DND-41 (cell line): ENCODE results near the gene TACC3.
A peak's percentile ranks its signal among the peaks of the same experiment; 100 is the strongest.

Experiments
- ATAC-seq: fragments of 200-7000 bp; cut with Tn5 transposase; 3 replicates; pipeline ENCODE4 v1.9.1; 2021; ENCODE audit warnings: low read depth; ENCODE audit not compliant: insufficient read depth
- DNase-seq: peaks from one replicate; pipeline ENCODE4 v3.0.0-alpha.2; 2020
- H2AFZ ChIP-seq: 2 replicates; pipeline ENCODE4 v1.6.0; 2012; ENCODE audit warnings: low read depth, low read length
- H3K27ac ChIP-seq: 2 replicates; pipeline ENCODE4 v1.5.1; 2012; ENCODE audit warnings: low read length, inconsistent platforms
- H3K27me3 ChIP-seq: fragments of 200-600 bp; sonication (generic); 2 replicates; pipeline ENCODE4 v1.6.0; 2012; ENCODE audit warnings: low read length, mild to moderate bottlenecking, inconsistent platforms; ENCODE audit not compliant: insufficient read depth, poor library complexity
- H3K36me3 ChIP-seq: 2 replicates; pipeline ENCODE4 v1.5.1; 2012; ENCODE audit warnings: low read length, inconsistent platforms; ENCODE audit not compliant: insufficient read depth
- H3K4me1 ChIP-seq: 2 replicates; pipeline ENCODE4 v1.5.1; 2012; ENCODE audit warnings: mild to moderate bottlenecking, low read length; ENCODE audit not compliant: insufficient read depth
- H3K4me2 ChIP-seq: 2 replicates; pipeline ENCODE4 v1.6.0; 2012; ENCODE audit warnings: mild to moderate bottlenecking, moderate library complexity, low read length, inconsistent platforms; ENCODE audit not compliant: insufficient read depth
- H3K4me3 ChIP-seq, 2 experiments: fragments of 200-600 bp in 1 of 2; shearing (Covaris generic) in 1 of 2; 2 replicates each; pipeline ENCODE4 v1.5.1; 2012 to 2016; ENCODE audit warnings: inconsistent platforms in 2 of 2, low read length in 2 of 2, mild to moderate bottlenecking in 2 of 2, low read depth in 1 of 2, moderate library complexity in 1 of 2
- H3K79me2 ChIP-seq: 2 replicates; pipeline ENCODE4 v1.6.0; 2012; ENCODE audit warnings: low read length, inconsistent platforms; ENCODE audit not compliant: insufficient read depth
- H3K9ac ChIP-seq: 2 replicates; pipeline ENCODE4 v1.6.0; 2012; ENCODE audit warnings: low read depth, mild to moderate bottlenecking, inconsistent platforms, low read length, moderate library complexity
- H3K9me3 ChIP-seq: 2 replicates; pipeline ENCODE4 v1.5.1; 2012; ENCODE audit warnings: low read length, moderate library complexity, mild to moderate bottlenecking, inconsistent platforms; ENCODE audit not compliant: insufficient read depth, severe bottlenecking
- H4K20me1 ChIP-seq: 2 replicates; pipeline ENCODE4 v1.6.0; 2012; ENCODE audit warnings: low read length; ENCODE audit not compliant: insufficient read depth
- CTCF ChIP-seq: IDR thresholded peaks from 2 replicates; pipeline ENCODE4 v1.5.1; 2012; ENCODE audit warnings: borderline replicate concordance, low read length, moderate library complexity, mild to moderate bottlenecking; ENCODE audit not compliant: poor library complexity, severe bottlenecking; ENCODE audit errors: extremely low read depth
- EZH2 ChIP-seq: IDR thresholded peaks from 3 replicates; pipeline ENCODE4 v1.6.1; 2012; ENCODE audit warnings: borderline replicate concordance, low read depth, mild to moderate bottlenecking, moderate library complexity, low read length, inconsistent platforms; ENCODE audit not compliant: severe bottlenecking

Gene TACC3

GRCh38 chr4:1763550-1764080 lies 42.3 kb downstream of the TACC3 start:
- H3K9ac ChIP-seq = no peak overlapping the region
- no peaks in the 10 kb centered on the region for H3K36me3 ChIP-seq
- no peak overlapping the region for H3K4me2 ChIP-seq
- DNase-seq (no peak), ATAC-seq (no peak)
- peaks cover 3% of the 10 kb centered on the region; the same call in 1 of the 2 replicates for H4K20me1 ChIP-seq
- no peaks in the 10 kb centered on the region for H3K4me1 ChIP-seq
- H3K27ac ChIP-seq = no peak overlapping the region
- H3K79me2 ChIP-seq = no peaks in the 10 kb centered on the region
- TF ChIP-seq CTCF (no peak), EZH2 (no peak)
- no peaks in the 10 kb centered on the region for H3K27me3 ChIP-seq
- no peak overlapping the region for H3K4me3 ChIP-seq
- no peaks in the 10 kb centered on the region for H3K9me3 ChIP-seq
- no peak overlapping the region for H2AFZ ChIP-seq

GRCh38 chr4:1764670-1765069 lies 43.3 kb downstream of the TACC3 start:
- TF ChIP-seq EZH2 (no peak), CTCF (no peak)
- no peak overlapping the region for H3K4me3 ChIP-seq

GRCh38 chr4:1765409-1766072 lies 44.2 kb downstream of the TACC3 start:
- H3K79me2 ChIP-seq = no peaks in the 10 kb centered on the region
- H3K4me2 ChIP-seq = no peak overlapping the region
- no peaks in the 10 kb centered on the region for H3K4me1 ChIP-seq
- no peak overlapping the region for H3K9ac ChIP-seq
- no peaks in the 10 kb centered on the region for H3K36me3 ChIP-seq
- DNase-seq (no peak), ATAC-seq (peak; percentile 10; the same call in 1 of the 3 replicates)
- H3K9me3 ChIP-seq = no peaks in the 10 kb centered on the region
- H3K4me3 ChIP-seq = no peak overlapping the region
- H3K27me3 ChIP-seq = no peaks in the 10 kb centered on the region
- H2AFZ ChIP-seq = no peak overlapping the region
- H3K27ac ChIP-seq = no peak overlapping the region
- H4K20me1 ChIP-seq = peaks cover 3% of the 10 kb centered on the region; the same call in 1 of the 2 replicates
- no peak for TF ChIP-seq EZH2

More at GRCh38 chr4:1764670-1765069, 43.3 kb downstream of the TACC3 start:
- Histone ChIP-seq H3K4me1 (no peaks in the 10 kb centered on the region), H3K4me2 (no peak overlapping the region), H3K79me2 (no peaks in the 10 kb centered on the region), H2AFZ (no peak overlapping the region), H3K9ac (no peak overlapping the region), H3K27ac (no peak overlapping the region), H4K20me1 (peaks cover 3% of the 10 kb centered on the region; the same call in 1 of the 2 replicates), H3K9me3 (no peaks in the 10 kb centered on the region), H3K27me3 (no peaks in the 10 kb centered on the region), H3K36me3 (no peaks in the 10 kb centered on the region)
- DNase-seq = no peak
- no peak for ATAC-seq
